Calu3 (cell line): Measurements from ENCODE around the gene KPNA2. TPM values are rescaled to one million over a fixed set of nuclear protein-coding genes. Genes with fewer than 3 reads are reported as not detected.
"Not testable (repeated sequence)": the region's sequence is repeated elsewhere in the genome, so short reads cannot be mapped to it uniquely, and the experiment has no call there.

Experiments
- BruUV-seq: library from RNA; stranded (reverse); fragments of 400-500 nt; replicated peaks from 2 replicates; lab custom pipeline; 2021; lab: Mats Ljungman, UMichigan
- CTCF ChIA-PET: fragments of 300-600 bp; sonication (Branson Sonifier 250); formaldehyde crosslinking; loops from one replicate; lab custom pipeline; 2022; ENCODE audit warnings: antibody characterized with exemption; lab: Charles Lee
- DNase-seq: peaks from one replicate; pipeline ENCODE4 v3.0.0; 2022
- H3K27ac Mint-ChIP-seq: one replicate; pipeline ENCODE4 v1.8.0; 2022; ENCODE audit warnings: mixed read lengths; ENCODE audit not compliant: unreplicated experiment
- H3K27me3 Mint-ChIP-seq: one replicate; pipeline ENCODE4 v1.8.0; 2022; ENCODE audit warnings: mixed read lengths; ENCODE audit not compliant: unreplicated experiment
- H3K36me3 Mint-ChIP-seq: one replicate; pipeline ENCODE4 v1.8.0; 2022; ENCODE audit warnings: mild to moderate bottlenecking, moderate library complexity, mixed read lengths; ENCODE audit not compliant: insufficient read depth, unreplicated experiment
- H3K4me1 Mint-ChIP-seq: one replicate; pipeline ENCODE4 v1.8.0; 2022; ENCODE audit warnings: mild to moderate bottlenecking, low read depth, mixed read lengths; ENCODE audit not compliant: unreplicated experiment
- H3K4me3 Mint-ChIP-seq: one replicate; pipeline ENCODE4 v1.8.0; 2022; ENCODE audit warnings: mild to moderate bottlenecking, low read depth, moderate library complexity, mixed read lengths; ENCODE audit not compliant: unreplicated experiment
- H3K9me3 Mint-ChIP-seq: one replicate; pipeline ENCODE4 v1.8.0; 2022; ENCODE audit warnings: low read depth, mixed read lengths; ENCODE audit not compliant: unreplicated experiment
- CTCF ChIP-seq: fragments of 200-600 bp; IDR thresholded peaks from one replicate; pipeline ENCODE4 v1.8.0; 2022; ENCODE audit warnings: antibody characterized with exemption; ENCODE audit not compliant: unreplicated experiment
- intact Hi-C: fragments of 100-400 bp; cut with micrococcal nuclease; formaldehyde crosslinking; loops from one replicate; pipeline ENCODE4 v1.10.0; 2022; ENCODE audit not compliant: unreplicated experiment
- total RNA-seq: library from RNA; stranded (reverse); gene quantifications from 2 replicates; pipeline ENCODE4 v1.2.3, GENCODE V29; 2022

Gene KPNA2
- total RNA-seq, 1 experiment from 2014 or later: 209 TPM

GRCh38 chr17:68048996-68049395 is 13.5 kb downstream of the KPNA2 start:
- Mint-ChIP-seq H3K27me3 (no peaks in the 10 kb centered on the region), H3K36me3 (peaks cover 21% of the 10 kb centered on the region), H3K4me1 (peaks cover 8% of the 10 kb centered on the region), H3K27ac (no peak overlapping the region), H3K9me3 (no peaks in the 10 kb centered on the region), H3K4me3 (no peak overlapping the region)
- no peak for TF ChIP-seq CTCF
- CTCF ChIA-PET: no interaction called here
- no peak for DNase-seq
- BruUV-seq: no TSS peak
- intact Hi-C loops: no loop called here

GRCh38 chr17:68049812-68050437 is 14.4 kb downstream of the KPNA2 start:
- peaks cover 11% of the 10 kb centered on the region for H3K36me3 Mint-ChIP-seq
- CTCF ChIA-PET, intact Hi-C loops, H3K9me3 Mint-ChIP-seq, BruUV-seq, H3K27me3 Mint-ChIP-seq, H3K4me3 Mint-ChIP-seq, DNase-seq, H3K27ac Mint-ChIP-seq, H3K4me1 Mint-ChIP-seq: not testable (repeated sequence)

GRCh38 chr17:68051321-68052312 is 16.1 kb downstream of the KPNA2 start:
- H3K27ac Mint-ChIP-seq, H3K9me3 Mint-ChIP-seq, intact Hi-C loops, CTCF ChIA-PET, H3K4me1 Mint-ChIP-seq, H3K36me3 Mint-ChIP-seq, H3K27me3 Mint-ChIP-seq, DNase-seq, H3K4me3 Mint-ChIP-seq, BruUV-seq: not testable (repeated sequence)

GRCh38 chr17:68052810-68053209 is 17.3 kb downstream of the KPNA2 start:
- CTCF ChIA-PET: no interaction called here
- Mint-ChIP-seq H3K4me1 (peaks cover 8% of the 10 kb centered on the region), H3K36me3 (no peaks in the 10 kb centered on the region), H3K4me3 (no peak overlapping the region), H3K27me3 (no peaks in the 10 kb centered on the region), H3K27ac (no peak overlapping the region), H3K9me3 (no peaks in the 10 kb centered on the region)
- no peak for DNase-seq
- no TSS peak for BruUV-seq
- TF ChIP-seq CTCF: no peak
- intact Hi-C loops: no loop called here

- H3K27me3 Mint-ChIP-seq: no peaks in the 10 kb centered on the region
- H3K27ac Mint-ChIP-seq: no peak overlapping the region
- no peaks in the 10 kb centered on the region for H3K9me3 Mint-ChIP-seq
- CTCF ChIA-PET: no interaction called here
- no peak for DNase-seq
- BruUV-seq: no TSS peak
- intact Hi-C loops: no loop called here
- no peaks in the 10 kb centered on the region for H3K36me3 Mint-ChIP-seq
- peaks cover 8% of the 10 kb centered on the region for H3K4me1 Mint-ChIP-seq
- TF ChIP-seq CTCF: no peak
- no peak overlapping the region for H3K4me3 Mint-ChIP-seq
These were observed 17.9 kb downstream of the KPNA2 start for GRCh38 chr17:68053231-68054013.
